Thyroid gland (tissue), 4 donors: Measurements from ENCODE around the gene NEK7.

Experiments used
- POLR2A ChIP-seq, 2 donors: fragments of 450-650 bp; IDR thresholded peaks; one replicate each; pipeline ENCODE4 v1.6.1; 2017; ENCODE audit warnings: antibody characterized with exemption in 2 of 2, mild to moderate bottlenecking in 2 of 2, moderate library complexity in 1 of 2
- TF ChIP-seq, protein P1 (sequence below), 6 experiments: fragments of 200-600 bp in 3 of 6; fragments of 450-650 bp in 3 of 6; sonication (generic) in 3 of 6; IDR thresholded peaks; one replicate each; pipeline ENCODE4 v1.5.1; 2016 to 2019; ENCODE audit warnings: antibody characterized with exemption in 6 of 6, mild to moderate bottlenecking in 2 of 6, inconsistent platforms in 1 of 6, moderate library complexity in 1 of 6

DNA sequence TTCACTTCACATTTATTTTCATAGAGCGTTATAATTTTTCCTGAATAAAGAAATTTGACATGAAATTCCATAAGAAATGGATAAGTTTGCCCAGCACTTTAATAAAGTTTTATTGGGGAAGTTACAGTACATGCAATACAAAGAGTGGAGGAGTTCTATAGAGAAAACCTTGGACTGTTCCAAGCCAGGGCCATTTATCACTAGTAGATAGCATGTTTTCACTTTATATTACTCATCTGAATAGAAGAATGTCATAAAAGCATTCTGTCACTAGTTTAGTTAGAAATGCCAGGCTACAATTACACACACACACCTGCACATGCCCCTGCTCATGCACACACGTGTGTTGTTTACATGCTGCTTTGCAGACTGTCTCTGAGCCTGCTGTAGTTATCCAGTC, 123.3 kb downstream of the NEK7 start:
- TF ChIP-seq, protein P1, sequence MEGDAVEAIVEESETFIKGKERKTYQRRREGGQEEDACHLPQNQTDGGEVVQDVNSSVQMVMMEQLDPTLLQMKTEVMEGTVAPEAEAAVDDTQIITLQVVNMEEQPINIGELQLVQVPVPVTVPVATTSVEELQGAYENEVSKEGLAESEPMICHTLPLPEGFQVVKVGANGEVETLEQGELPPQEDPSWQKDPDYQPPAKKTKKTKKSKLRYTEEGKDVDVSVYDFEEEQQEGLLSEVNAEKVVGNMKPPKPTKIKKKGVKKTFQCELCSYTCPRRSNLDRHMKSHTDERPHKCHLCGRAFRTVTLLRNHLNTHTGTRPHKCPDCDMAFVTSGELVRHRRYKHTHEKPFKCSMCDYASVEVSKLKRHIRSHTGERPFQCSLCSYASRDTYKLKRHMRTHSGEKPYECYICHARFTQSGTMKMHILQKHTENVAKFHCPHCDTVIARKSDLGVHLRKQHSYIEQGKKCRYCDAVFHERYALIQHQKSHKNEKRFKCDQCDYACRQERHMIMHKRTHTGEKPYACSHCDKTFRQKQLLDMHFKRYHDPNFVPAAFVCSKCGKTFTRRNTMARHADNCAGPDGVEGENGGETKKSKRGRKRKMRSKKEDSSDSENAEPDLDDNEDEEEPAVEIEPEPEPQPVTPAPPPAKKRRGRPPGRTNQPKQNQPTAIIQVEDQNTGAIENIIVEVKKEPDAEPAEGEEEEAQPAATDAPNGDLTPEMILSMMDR (IDR thresholded peaks at IDR 0.05): no peak
- TF ChIP-seq POLR2A (IDR thresholded peaks at IDR 0.05): no peak
